SK-N-SH treated with all-trans-retinoic acid at 6 μM for 48 hours (cell line): ENCODE results near the gene GUCD1.
"Not testable (repeated sequence)": the region's sequence is repeated elsewhere in the genome, so short reads cannot be mapped to it uniquely, and the experiment has no call there.

Experiments used
- ARNTL ChIP-seq: fragments of 450-650 bp; formaldehyde crosslinking; IDR thresholded peaks from 2 replicates; pipeline ENCODE4 v1.5.0; 2020; ENCODE audit warnings: low read depth, mild to moderate bottlenecking, moderate library complexity, borderline replicate concordance
- CSDC2 ChIP-seq: fragments of 250-450 bp; sonication (Bioruptor Pico); IDR thresholded peaks from 2 replicates; pipeline ENCODE4 v1.5.0; 2020; ENCODE audit warnings: mild to moderate bottlenecking, moderate library complexity
- OSR1 ChIP-seq: fragments of 250-450 bp; sonication (Bioruptor Pico); IDR thresholded peaks from 2 replicates; pipeline ENCODE4 v1.8.0; 2022; ENCODE audit warnings: moderate library complexity, mild to moderate bottlenecking, inconsistent platforms
- RARB ChIP-seq: fragments of 250-450 bp; sonication (Bioruptor Pico); IDR thresholded peaks from 2 replicates; pipeline ENCODE4 v1.8.0; 2021; ENCODE audit warnings: mild to moderate bottlenecking, moderate library complexity
- TCF4 ChIP-seq: fragments of 250-450 bp; sonication (Bioruptor Pico); IDR thresholded peaks from 2 replicates; pipeline ENCODE4 v1.8.0; 2021; ENCODE audit warnings: mild to moderate bottlenecking, moderate library complexity, borderline replicate concordance
- ZC3H10 ChIP-seq: fragments of 250-450 bp; sonication (Bioruptor Pico); IDR thresholded peaks from 2 replicates; pipeline ENCODE4 v1.5.1; 2021; ENCODE audit warnings: mild to moderate bottlenecking, moderate library complexity
- ZFP3 ChIP-seq: fragments of 250-450 bp; sonication (Bioruptor Pico); IDR thresholded peaks from 2 replicates; pipeline ENCODE4 v1.5.0; 2020; ENCODE audit warnings: mild to moderate bottlenecking, moderate library complexity
- ZFP30 ChIP-seq: fragments of 450-650 bp; formaldehyde crosslinking; IDR thresholded peaks from 2 replicates; pipeline ENCODE4 v1.5.0; 2022; ENCODE audit warnings: mild to moderate bottlenecking, moderate library complexity
- ZNF70 ChIP-seq: fragments of 450-650 bp; formaldehyde crosslinking; IDR thresholded peaks from 2 replicates; pipeline ENCODE4 v1.5.0; 2020; ENCODE audit warnings: mild to moderate bottlenecking, moderate library complexity
- TF ChIP-seq, protein P1 (sequence below): fragments of 250-450 bp; sonication (Bioruptor Pico); IDR thresholded peaks from 2 replicates; pipeline ENCODE4 v1.5.1; 2020; ENCODE audit warnings: low read depth, mild to moderate bottlenecking, moderate library complexity
- TF ChIP-seq, protein P2 (sequence below): fragments of 250-450 bp; sonication (Bioruptor Pico); IDR thresholded peaks from 2 replicates; pipeline ENCODE4 v1.8.0; 2021; ENCODE audit warnings: low read depth, mild to moderate bottlenecking, moderate library complexity, borderline replicate concordance
- TF ChIP-seq, protein P3 (sequence below): fragments of 250-450 bp; sonication (Bioruptor Pico); IDR thresholded peaks from 2 replicates; pipeline ENCODE4 v1.5.1; 2021; ENCODE audit warnings: mild to moderate bottlenecking, moderate library complexity
- TF ChIP-seq, protein P4 (sequence below): fragments of 250-450 bp; sonication (Bioruptor Pico); IDR thresholded peaks from 2 replicates; pipeline ENCODE4 v1.8.0; 2020; ENCODE audit warnings: mild to moderate bottlenecking, moderate library complexity, borderline replicate concordance

DNA sequence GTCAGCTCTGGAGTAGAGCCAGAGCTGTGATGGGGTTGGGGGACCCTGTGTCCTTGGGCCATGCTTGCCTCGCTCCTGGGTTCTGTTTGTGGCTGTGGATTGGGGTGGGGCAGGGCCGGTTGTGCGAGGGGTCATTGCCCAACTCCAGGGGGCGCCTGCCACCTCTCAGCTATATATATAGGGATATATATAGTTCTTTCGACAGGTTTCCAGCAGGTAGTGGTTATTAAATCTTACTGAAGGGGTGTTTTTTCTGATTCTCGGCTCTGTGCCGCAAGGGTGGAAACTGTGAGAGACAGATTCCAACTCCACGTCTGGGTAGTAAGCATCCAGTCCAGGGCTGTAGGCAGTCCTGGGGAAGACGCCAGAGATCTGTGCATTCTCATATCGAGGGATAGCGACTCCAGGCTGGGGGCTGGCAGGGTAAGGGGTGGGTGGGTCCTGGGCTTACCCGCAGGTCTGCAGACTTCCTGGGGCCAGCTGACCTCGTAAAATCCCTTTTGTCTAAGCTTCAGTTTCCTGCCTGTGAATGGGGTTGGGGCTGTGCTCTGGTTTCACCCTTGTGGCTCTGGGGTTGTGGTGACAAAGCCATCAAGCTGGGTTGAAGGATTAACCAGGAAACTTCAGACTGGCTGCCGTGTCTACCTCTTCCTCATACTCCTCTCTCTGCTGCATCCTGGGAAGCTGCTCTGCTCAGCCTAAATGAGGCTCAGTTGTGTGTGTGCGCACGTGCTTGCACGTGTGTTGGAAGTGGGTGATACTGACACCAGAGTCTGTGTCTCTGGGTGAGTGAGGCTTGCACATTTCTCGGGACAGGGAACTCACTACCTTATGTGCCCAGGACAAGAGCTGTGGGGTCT lies 49.1 kb upstream of the GUCD1 start:
- not testable (repeated sequence) for TF ChIP-seq RARB (CRISPR knock-in tag); OSR1 (CRISPR knock-in tag); CSDC2 (CRISPR knock-in tag); ZNF70 (CRISPR knock-in tag); ARNTL (CRISPR knock-in tag); ZFP30; TCF4 (CRISPR knock-in tag); ZFP3 (CRISPR knock-in tag); ZC3H10 (CRISPR knock-in tag)
- TF ChIP-seq, protein P1, sequence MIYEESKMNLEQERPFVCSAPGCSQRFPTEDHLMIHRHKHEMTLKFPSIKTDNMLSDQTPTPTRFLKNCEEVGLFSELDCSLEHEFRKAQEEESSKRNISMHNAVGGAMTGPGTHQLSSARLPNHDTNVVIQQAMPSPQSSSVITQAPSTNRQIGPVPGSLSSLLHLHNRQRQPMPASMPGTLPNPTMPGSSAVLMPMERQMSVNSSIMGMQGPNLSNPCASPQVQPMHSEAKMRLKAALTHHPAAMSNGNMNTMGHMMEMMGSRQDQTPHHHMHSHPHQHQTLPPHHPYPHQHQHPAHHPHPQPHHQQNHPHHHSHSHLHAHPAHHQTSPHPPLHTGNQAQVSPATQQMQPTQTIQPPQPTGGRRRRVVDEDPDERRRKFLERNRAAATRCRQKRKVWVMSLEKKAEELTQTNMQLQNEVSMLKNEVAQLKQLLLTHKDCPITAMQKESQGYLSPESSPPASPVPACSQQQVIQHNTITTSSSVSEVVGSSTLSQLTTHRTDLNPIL: not testable (repeated sequence)
- TF ChIP-seq, protein P2, sequence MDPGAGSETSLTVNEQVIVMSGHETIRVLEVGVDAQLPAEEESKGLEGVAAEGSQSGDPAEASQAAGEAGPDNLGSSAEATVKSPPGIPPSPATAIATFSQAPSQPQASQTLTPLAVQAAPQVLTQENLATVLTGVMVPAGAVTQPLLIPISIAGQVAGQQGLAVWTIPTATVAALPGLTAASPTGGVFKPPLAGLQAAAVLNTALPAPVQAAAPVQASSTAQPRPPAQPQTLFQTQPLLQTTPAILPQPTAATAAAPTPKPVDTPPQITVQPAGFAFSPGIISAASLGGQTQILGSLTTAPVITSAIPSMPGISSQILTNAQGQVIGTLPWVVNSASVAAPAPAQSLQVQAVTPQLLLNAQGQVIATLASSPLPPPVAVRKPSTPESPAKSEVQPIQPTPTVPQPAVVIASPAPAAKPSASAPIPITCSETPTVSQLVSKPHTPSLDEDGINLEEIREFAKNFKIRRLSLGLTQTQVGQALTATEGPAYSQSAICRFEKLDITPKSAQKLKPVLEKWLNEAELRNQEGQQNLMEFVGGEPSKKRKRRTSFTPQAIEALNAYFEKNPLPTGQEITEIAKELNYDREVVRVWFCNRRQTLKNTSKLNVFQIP (CRISPR knock-in tag): not testable (repeated sequence)
- TF ChIP-seq, protein P3, sequence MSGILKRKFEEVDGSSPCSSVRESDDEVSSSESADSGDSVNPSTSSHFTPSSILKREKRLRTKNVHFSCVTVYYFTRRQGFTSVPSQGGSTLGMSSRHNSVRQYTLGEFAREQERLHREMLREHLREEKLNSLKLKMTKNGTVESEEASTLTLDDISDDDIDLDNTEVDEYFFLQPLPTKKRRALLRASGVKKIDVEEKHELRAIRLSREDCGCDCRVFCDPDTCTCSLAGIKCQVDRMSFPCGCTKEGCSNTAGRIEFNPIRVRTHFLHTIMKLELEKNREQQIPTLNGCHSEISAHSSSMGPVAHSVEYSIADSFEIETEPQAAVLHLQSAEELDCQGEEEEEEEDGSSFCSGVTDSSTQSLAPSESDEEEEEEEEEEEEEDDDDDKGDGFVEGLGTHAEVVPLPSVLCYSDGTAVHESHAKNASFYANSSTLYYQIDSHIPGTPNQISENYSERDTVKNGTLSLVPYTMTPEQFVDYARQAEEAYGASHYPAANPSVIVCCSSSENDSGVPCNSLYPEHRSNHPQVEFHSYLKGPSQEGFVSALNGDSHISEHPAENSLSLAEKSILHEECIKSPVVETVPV: not testable (repeated sequence)
- TF ChIP-seq, protein P4, sequence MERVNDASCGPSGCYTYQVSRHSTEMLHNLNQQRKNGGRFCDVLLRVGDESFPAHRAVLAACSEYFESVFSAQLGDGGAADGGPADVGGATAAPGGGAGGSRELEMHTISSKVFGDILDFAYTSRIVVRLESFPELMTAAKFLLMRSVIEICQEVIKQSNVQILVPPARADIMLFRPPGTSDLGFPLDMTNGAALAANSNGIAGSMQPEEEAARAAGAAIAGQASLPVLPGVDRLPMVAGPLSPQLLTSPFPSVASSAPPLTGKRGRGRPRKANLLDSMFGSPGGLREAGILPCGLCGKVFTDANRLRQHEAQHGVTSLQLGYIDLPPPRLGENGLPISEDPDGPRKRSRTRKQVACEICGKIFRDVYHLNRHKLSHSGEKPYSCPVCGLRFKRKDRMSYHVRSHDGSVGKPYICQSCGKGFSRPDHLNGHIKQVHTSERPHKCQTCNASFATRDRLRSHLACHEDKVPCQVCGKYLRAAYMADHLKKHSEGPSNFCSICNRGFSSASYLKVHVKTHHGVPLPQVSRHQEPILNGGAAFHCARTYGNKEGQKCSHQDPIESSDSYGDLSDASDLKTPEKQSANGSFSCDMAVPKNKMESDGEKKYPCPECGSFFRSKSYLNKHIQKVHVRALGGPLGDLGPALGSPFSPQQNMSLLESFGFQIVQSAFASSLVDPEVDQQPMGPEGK (CRISPR knock-in tag): not testable (repeated sequence)
